Measurements from ENCODE around the gene TNFAIP2.
A peak's percentile ranks its signal among the peaks of the same experiment; 100 is the strongest.

TNFAIP2 gene

DNA sequence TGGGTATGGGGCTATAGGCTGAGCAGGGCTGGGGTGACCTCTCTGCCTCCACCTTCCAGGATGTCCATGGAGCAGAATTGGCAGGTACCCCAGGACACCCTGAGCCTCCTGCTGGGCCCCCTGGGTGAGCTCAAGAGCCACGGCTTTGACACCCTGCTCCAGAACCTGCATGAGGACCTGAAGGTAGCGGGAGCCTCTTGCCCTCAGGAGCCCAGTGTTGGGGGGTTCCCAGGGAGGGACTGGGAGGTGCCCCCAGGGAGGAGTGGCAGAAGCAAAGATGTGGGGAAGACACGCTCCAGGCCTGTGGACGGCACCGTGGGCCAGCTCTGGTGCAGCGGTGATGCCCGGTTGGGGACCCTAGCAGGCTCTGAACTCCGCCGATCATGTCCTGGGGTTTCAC, 8.3 kb downstream of the TNFAIP2 start:
- H3K27ac ChIP-seq: peak overlapping the region in 1 of 2 donors; percentile 19

DNA sequence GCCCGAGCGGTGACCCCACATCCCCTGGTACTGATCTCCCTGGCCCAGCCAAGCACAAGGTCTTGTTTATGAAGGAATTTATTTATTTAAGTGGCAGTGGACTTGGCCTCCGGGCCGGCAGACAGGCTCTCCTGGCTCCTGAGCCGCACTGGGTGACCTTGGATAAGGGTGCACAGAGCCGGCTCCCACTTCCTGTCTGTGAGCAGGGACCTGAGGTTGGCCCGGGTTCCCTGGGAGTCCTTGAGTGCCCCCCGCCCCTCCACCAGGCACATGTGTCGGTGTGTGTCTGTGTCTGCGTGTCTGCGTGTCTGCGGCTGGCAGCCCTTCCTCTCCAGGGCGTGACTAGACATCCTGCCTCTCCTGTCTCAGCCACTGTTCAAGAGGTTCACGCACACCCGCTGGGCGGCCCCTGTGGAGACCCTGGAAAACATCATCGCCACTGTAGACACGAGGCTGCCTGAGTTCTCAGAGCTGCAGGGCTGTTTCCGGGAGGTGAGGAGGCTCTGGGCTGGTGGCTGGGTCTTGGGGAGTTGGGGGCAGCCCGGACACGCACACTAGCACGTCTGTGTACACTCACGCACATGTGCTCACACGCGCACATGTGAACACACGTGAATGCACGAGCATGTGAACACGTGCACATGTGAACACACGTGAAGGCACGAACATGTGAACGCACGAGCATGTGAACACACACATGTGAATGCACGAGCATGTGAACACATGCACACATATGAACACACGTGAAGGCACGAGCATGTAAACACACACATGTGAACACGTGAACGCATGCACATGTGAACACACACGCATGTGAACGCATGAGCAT, 9.3 kb downstream of the TNFAIP2 start:
- TF ChIP-seq, protein P1, sequence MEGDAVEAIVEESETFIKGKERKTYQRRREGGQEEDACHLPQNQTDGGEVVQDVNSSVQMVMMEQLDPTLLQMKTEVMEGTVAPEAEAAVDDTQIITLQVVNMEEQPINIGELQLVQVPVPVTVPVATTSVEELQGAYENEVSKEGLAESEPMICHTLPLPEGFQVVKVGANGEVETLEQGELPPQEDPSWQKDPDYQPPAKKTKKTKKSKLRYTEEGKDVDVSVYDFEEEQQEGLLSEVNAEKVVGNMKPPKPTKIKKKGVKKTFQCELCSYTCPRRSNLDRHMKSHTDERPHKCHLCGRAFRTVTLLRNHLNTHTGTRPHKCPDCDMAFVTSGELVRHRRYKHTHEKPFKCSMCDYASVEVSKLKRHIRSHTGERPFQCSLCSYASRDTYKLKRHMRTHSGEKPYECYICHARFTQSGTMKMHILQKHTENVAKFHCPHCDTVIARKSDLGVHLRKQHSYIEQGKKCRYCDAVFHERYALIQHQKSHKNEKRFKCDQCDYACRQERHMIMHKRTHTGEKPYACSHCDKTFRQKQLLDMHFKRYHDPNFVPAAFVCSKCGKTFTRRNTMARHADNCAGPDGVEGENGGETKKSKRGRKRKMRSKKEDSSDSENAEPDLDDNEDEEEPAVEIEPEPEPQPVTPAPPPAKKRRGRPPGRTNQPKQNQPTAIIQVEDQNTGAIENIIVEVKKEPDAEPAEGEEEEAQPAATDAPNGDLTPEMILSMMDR (IDR thresholded peaks at IDR 0.05): no peak
- no peak for DNase-seq (ENCODE audit: low spot score)
- Histone ChIP-seq H3K4me3 (no peak overlapping the region), H3K27ac (no peak overlapping the region)

More for the DNA sequence above, 8.3 kb downstream of the TNFAIP2 start:
- TF ChIP-seq, protein P1 (IDR thresholded peaks at IDR 0.05): no peak
- H3K4me3 ChIP-seq: no peak overlapping the region
- no peak for DNase-seq (ENCODE audit: low spot score)

DNA sequence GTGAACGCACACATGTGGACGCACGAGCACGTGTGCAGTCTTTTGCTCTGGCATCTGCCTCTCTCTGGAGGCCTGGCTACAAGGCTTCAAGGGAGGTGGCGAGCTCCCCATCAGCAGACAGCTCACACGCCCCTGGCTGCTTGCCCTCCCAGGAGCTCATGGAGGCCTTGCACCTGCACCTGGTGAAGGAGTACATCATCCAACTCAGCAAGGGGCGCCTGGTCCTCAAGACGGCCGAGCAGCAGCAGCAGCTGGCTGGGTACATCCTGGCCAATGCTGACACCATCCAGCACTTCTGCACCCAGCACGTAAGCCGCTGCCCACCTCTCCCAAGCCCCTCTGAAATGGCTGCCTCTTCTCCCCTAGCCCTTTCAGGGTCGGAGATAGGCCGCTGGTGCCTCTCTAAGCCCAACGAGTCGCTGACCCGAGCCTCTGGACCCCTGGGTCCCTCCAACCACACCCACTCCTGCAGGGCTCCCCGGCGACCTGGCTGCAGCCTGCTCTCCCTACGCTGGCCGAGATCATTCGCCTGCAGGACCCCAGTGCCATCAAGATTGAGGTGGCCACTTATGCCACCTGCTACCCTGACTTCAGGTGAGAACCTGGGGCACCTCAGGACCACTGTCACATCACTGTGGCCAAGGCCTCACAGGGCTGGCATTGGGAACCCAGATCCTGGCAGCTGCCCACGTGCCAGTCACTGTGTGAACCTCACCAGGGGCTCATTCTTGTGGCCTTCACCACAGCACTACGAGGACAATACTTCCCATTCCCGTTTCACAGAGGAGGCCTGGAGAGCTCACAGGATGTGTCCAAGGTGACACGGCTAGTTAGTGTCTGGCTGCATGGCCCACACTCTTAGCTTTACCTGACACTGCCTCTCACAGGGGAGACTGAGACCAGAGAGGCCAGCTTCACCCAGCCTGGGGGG, 10.2 kb downstream of the TNFAIP2 start:
- TF ChIP-seq, protein P1 (IDR thresholded peaks at IDR 0.05): no peak
- peak; percentile 67 for DNase-seq (ENCODE audit: low spot score)
- Histone ChIP-seq H3K4me3 (no peak overlapping the region), H3K27ac (no peak overlapping the region)

DNA sequence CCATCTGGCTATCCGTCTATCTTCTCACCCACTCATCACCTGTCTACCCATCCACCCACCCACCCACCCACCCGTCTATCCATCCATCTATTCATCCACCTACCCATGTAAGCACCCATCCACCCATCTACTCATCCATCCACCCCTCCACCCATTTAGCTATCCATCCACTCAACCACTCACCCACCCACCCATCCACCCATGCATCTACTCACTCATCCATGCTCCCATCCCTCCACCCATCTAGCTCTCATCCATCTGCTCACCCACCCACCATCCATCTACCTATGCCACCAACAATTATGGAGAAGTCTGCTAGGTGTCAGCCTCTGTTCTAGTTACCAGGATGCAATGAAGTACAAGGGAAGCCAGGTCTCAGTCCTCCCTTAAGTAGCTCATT, 11.1 kb downstream of the TNFAIP2 start:
- TF ChIP-seq, protein P1 (IDR thresholded peaks at IDR 0.05): no peak
- no peak for DNase-seq (ENCODE audit: low spot score)
- no peak overlapping the region for H3K27ac ChIP-seq
- H3K4me3 ChIP-seq: no peak overlapping the region

DNA sequence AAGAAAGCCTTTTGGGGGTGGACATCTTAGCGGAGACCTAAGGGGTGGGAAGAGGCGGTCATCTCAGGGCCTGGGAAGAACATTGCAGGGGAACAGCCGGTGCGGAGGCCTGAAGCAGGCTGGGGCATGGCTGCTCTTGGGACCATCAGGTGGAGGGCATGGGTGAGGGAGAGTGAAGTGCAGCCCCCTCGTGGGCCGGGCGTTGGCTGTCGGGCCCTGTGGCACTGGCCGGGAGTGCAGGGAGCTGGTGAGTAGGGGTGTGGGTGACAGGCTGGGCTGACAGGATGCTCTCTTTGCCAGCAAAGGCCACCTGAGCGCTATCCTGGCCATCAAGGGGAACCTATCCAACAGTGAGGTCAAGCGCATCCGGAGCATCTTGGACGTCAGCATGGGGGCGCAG, 11.7 kb downstream of the TNFAIP2 start:
- TF ChIP-seq, protein P1 (IDR thresholded peaks at IDR 0.05): no peak
- H3K4me3 ChIP-seq: no peak overlapping the region
- DNase-seq (ENCODE audit: low spot score): no peak
- no peak overlapping the region for H3K27ac ChIP-seq

DNA sequence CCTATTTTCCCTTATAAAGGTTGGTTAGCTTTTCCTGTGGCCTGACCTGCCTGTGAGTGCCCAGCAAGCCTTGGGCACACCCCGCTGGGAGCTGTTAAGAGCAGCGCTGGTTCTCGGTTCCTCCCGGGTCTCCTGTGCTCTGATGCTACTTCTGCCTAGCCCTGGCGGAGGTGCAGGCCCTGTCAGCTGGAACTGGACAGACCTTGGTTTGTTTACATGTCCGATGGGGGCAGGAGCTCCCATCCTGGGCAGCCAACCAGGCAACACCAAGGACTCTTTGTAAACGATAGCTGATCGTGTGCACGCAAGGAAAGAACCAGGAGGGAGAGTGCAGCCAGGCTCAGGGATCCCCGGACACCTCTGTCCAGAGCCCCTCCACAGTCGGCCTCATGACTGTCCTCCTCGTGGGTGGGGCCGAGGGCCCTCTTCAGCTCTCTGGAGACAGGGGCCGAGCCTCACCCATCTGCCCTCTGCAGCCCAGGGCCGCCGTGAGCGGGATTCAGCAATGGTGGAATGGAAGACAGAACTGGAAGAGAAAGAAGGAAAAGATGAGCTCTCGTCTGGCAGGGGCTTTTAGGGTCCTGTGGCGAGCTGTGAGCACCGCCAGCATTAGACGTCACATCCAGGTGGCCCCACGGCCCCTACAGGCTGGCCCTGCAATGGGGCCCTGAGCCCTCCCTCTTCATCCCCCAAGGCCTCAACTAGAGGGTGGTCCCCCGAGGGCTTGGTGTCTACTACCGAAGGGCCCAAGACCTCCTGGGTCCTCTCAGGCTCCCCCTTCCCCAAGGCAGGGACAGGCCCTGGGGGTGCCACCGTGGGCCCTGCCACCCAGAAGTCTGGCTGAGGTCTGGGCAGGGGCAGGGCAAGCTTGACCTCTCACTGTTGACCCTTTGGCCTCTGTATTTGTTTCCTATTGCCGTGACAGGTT, 12.3 kb downstream of the TNFAIP2 start:
- Histone ChIP-seq H3K27ac (no peak overlapping the region), H3K4me3 (no peak overlapping the region)
- no peak for DNase-seq (ENCODE audit: low spot score)
- TF ChIP-seq, protein P1 (IDR thresholded peaks at IDR 0.05): no peak
